ENCODE measurements around the gene PPP5C. TPM values are rescaled to one million over a fixed set of nuclear protein-coding genes. Genes with fewer than 3 reads are reported as not detected.

Gene PPP5C
- total RNA-seq, 1 donor from 2014 or later: 44.3 TPM

- DNase-seq (ENCODE audit: low spot score): no peak
Observed at GRCh38 chr19:46364359-46364758, 17.5 kb downstream of the PPP5C start.

DNA sequence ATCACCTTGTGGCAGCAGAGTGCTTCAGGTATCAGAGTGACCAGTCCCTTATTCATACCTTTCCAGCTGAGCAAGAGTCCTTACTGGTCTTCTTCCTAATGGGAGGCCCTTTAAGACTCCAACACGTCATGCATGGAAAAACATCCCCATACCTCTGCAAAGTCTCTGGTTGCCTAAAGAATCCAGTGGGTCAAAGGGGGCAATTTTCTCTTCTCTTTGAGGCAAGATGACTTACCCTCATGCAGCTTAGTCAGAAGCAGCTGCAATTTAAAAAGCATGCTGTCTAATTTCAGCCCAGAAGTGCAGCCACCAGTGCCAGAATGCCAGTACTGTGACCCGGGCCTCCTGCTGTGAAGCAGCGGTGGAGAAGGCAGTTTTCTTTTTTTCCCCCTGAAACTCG is 18.7 kb downstream of the PPP5C start:
- no peak for DNase-seq (ENCODE audit: low spot score)

- no peak for DNase-seq (ENCODE audit: low spot score)
Observed at GRCh38 chr19:46366620-46367292, 19.9 kb downstream of the PPP5C start.

GRCh38 chr19:46367426-46367825 is 20.5 kb downstream of the PPP5C start:
- no peak for DNase-seq (ENCODE audit: low spot score)

DNA sequence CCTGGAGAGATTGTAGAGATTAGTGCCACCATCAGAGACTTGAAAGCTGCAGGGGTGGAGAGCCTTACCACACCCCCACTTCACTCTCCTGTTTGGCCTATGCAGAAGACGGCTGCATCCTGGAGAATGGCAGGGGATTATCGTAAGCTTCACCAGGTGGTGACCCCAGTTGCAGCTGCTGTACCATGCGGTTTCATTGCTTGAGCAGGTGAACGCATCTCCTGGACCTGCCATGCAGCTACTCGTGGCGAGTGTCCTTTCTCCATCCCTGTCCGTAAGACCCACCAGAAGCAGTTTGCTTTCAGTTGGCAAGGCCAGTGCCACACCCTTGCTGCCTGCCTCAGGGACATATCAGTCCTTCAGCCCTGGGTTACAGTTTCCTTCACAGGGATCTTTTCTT is 21.2 kb downstream of the PPP5C start:
- DNase-seq (ENCODE audit: low spot score): no peak

GRCh38 chr19:46369817-46370216 is 22.9 kb downstream of the PPP5C start:
- no peak for DNase-seq (ENCODE audit: low spot score)

DNA sequence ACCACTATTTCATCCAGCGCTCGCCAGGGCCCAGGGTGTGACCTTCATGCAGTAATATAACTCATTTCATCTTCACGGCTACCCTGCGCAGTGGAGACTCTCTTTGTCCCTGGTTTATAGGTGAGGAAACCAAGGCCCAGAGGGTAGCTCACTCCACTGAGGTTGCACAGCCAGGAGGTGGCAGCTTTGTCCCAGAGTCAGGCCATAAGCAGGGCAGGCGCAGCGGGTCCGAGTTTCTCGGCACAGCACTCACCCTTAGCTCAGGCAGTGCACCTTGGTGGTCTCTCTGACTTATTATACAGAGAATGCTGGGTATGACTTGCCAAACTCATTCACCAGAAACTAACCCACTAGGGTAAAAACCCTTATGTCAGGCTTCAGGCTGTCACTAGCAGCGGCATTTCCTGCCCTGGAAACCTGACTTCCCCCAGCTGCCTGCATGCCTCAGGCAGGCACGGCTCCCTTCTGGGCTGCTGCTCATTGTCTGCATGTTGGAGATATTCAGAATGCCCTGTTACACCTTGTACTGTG is 24.5 kb downstream of the PPP5C start:
- DNase-seq (ENCODE audit: low spot score): peak; percentile 59

DNA sequence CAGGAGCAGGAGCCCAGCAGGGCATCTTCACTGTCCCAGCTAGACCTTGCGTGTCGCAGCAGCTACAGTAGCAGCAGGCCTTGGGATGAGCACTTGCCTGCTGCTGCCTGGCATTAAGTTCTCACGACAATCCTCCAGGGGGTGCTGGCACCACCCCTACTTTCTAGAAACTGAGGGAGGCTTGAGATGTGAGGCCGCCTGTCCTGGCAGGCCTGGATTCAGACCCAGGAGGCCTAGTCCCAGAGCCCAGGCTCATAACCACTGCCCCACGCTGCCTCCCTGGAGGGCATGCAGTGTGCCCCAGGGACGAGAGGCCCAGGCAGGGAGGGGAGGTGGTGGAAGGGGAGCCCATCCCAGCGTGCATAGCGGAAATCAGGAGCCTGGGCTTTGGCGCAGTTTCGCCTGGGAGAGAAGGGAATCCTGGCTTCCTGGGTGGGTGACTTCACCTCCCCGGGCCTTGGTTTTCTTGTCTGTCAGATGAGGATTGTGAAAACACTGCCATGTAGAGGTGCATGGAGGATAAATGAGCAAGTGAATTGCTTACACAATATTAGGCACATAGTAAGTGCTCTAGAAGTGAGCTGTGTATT is 26.1 kb downstream of the PPP5C start:
- peak; percentile 65 for DNase-seq (ENCODE audit: low spot score)

- peak; percentile 85 for DNase-seq (ENCODE audit: low spot score)
Observed at GRCh38 chr19:46373491-46374359, 26.8 kb downstream of the PPP5C start.

DNA sequence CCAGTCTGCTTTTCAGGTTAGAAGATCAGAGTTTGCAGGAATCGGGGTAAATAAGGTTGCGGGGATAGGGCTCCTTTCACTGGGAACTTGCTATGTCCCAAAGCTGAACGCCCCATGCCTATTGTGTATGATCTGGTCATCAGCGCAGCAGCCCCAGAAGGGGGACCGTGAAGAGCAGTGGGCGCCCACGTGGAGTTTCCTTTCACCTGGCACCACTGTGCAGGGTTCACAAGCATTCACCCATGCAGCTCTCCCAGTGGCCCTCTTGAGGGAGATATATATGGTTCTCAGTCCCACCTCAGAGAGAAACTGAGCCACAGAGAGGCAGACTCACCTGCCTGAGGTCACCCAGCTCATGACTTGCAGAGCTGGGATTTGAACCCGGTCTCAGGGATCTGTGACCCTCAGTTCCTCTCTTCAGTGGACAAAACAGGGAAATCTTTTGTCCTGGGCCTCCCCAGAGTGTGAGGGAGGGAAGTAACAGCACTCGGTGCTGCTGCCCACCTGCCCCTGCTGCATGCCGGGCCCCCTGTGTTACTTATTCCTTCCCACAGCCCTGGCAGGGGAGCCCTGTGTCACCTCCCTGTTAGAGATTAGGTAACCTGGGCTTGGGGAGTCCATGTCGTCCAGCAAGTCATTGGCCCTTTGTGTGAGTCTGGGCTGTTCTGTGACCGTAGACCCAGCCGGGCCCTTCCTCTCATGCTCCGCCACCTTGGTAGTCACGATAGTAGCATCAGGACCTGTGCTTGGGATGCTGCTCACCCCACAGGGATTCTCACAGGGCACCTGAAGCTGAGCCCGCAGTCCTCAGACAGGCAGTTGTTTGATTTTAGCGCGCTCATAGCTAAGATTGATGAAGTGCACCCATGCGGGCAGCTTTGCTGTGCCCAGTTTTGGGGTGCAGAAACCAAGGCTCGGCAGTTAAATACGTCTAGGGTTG is 27.9 kb downstream of the PPP5C start:
- DNase-seq (ENCODE audit: low spot score): peak; percentile 55

DNA sequence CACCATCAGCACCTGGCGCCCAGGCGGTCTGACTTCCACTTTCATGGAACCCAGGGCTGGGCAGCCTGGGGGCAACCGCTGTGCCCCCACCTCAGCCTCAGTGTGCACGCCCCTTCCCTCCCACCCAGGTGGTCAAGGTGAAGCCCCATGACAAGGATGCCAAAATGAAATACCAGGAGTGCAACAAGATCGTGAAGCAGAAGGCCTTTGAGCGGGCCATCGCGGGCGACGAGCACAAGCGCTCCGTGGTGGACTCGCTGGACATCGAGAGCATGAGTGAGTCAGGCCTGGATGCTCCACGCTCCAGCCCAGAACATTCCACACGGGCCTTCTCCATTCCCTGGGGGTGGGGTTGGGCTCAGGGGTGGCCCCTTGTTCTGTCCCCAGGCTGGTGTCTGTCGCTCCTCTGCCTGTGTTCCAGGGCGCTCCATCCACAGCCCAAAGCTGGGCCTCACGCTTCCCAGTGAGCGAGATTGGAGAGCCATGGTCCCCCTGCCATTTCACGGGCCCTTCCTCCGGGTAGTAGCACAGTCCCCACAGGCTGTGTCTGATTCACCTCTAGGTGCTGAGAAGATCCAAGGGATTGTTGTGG is 28.7 kb downstream of the PPP5C start:
- DNase-seq (ENCODE audit: low spot score): peak; percentile 86

DNA sequence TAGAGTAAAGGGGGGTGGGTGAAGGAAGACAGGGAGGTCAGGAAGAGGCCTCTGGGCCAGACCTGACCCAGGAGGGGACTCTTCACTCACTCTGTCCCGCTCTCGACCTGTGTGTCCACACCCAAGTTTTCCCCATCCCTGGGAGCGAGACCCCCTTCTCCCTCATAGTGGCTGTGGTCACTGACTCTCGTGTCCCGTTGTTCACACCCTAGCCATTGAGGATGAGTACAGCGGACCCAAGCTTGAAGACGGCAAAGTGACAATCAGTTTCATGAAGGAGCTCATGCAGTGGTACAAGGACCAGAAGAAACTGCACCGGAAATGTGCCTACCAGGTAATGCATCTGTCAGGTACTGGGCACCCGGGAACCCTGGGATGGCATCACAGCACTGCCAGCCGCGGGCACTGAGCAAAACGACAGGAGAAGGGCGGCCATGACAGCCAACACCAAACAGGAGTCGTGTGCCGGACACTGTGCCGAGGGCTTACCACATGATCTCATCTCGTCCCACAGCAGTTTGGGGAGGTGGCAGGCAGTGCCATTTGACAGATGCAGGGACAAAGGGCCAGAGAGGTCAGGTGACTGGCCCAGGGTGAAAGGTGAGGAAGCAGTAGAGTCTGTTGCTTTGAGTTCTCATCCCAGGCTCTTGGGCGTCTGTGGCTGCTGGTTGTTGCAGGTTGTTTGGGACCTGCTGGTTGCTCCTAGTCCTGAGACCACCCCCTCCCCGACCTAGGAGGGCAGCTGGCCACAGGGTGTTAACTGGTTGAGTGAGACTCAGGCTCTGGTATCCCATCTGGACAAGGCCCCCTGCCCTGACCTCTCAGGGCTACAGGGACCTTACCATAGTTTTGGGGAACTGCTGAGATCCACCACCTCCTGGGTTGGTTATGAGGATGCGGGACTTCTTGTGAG is 29.6 kb downstream of the PPP5C start:
- peak; percentile 69 for DNase-seq (ENCODE audit: low spot score)

DNA sequence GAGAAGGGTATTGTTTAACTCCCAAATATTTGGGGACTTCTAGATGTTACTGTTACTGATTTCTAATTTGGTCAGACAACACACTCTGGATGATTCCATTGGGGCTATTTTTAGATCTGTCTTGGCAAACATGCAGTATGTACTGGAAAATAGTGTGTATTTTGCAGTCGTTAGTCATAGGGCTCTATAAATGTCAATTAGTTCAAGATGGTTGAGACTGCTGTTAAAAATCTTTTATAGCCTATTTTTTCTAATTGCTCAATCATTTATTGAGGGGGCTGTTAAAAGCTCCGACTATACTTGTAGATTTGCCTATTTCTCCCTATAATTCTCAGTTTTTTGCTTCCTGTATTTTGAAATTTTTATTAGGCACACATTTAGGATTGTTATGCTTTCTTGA is 31.4 kb downstream of the PPP5C start:
- DNase-seq (ENCODE audit: low spot score): no peak

DNA sequence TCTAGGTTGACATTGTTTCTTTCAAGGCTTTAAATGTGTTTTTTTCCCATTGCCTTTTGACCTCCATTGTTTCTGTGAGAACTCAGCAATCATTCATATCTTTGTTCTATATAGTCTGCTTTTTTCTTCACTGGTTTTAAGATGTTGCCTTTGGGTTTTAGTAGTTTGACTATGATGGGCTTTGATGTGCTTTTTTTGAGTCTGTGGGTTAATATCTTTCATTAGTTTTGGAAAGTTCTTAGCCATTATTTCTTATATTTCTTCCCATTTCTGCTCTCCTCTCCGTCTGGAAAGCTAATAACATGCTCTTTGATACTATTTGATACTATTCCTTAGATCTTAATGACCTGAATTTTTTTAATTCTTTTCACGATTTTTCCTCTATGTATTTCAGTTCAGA is 33.8 kb downstream of the PPP5C start:
- no peak for DNase-seq (ENCODE audit: low spot score)

GRCh38 chr19:46381346-46381745 is 34.5 kb downstream of the PPP5C start:
- DNase-seq (ENCODE audit: low spot score): peak; percentile 51

DNA sequence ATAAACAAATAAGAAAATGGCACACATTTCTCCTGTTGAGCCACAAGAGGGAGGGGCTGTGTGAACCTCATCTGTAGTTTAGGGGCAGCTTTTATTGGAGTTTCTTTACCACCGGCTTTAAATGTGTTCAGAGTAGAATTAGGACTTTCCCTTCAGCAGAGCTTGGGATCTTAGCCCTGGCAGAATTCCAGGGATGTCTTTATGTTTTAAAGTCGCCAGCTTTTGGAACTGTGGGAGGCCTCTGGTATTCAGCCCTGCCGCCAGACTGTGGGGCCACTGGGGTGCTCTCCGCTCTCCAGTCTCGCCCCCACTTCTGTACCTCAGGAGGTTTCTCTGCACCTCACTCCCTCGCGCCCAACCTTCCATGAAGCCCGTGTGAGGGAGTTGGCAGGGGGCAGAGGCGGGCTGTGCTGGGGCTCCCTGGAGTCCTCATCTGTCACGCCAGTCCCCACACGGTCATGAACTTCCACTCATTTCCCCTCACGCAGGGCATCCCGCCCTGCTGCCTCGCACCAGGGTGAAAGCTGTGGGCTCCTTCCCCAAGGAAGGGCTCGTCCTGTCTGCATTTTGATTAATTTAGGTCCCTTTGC is 35.0 kb downstream of the PPP5C start:
- peak; percentile 64 for DNase-seq (ENCODE audit: low spot score)

DNA sequence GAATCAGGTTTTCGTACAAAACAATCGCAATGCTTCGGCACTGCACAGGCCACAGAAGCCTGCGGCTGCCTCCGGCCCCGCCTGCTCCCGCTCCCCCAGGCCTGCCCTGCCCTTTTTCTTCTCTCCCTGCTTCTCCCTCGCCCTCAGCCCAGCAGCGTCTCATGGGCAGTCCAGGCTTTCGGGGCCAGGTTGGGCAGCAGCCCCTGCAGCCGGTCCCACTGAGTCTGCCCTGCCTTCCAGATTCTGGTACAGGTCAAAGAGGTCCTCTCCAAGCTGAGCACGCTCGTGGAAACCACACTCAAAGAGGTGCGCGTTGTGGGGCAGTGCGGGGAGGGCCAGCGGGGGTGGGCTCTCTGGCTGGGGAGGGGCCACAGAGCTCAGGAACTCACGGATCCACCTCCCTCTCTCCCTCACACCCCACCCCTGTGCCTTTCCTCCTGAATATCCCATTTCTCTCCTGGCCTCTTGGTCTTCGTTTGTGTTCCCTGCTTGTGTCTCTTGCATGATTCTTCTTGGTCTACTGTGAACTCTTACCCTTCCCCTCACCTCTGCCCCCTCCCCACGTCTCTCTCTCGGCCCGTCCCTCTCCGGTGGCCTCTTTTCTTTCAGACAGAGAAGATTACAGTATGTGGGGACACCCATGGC is 36.4 kb downstream of the PPP5C start:
- DNase-seq (ENCODE audit: low spot score): peak; percentile 65

DNA sequence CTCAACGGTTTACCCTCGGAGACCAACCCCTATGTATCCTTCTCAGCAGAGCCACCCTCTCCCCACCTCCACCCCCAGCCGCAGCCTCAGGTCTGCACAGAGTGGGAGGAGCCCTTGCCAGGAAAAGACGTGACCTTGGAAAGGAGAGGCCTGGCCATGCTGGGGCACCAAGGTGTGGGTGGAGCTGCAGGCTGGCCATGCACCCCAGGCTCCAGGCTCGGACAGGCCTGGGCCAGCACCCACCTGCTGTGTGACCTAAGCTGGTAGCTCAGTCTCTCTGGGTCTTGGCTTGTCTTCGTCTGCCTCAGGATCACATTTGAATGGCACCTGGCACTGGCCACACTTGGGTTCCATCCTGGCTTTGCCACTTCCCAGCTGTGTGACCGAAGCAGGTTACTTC is 37.0 kb downstream of the PPP5C start:
- DNase-seq (ENCODE audit: low spot score): peak; percentile 82

Measured in mesenteric fat pad (tissue), 1 donor.